Body of pancreas (tissue), 4 donors: ENCODE measurements around the gene AUTS2.

Source experiments
- POLR2A ChIP-seq, 3 donors: fragments of 450-650 bp; IDR thresholded peaks; one replicate each; pipeline ENCODE4 v1.6.1; 2016; ENCODE audit warnings: antibody characterized with exemption in 3 of 3, mild to moderate bottlenecking in 2 of 3
- TF ChIP-seq, protein P1 (sequence below), 7 experiments: fragments of 450-650 bp in 4 of 7; fragments of 200-600 bp in 3 of 7; sonication (generic) in 3 of 7; IDR thresholded peaks; one replicate each; pipeline ENCODE4 v1.5.1; 2016 to 2019; ENCODE audit warnings: antibody characterized with exemption in 7 of 7

DNA sequence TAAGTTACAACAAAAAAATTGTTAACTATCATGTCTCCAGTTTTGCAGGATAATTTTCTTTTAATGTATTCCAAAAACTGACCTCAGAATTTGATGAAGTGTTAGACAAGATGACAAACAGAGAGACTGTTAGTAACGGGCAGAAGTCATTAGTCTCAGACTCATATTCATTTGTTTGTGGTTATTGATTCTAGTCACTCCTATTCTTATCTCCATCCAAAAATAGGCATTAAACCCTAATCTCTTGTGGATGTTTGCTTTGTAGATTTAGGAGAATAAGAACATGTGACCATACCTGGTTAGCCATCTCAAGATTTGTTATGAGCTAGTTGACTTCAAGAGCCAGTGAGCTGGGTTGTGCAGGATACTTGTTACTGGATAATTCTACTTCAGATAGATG lies 261.1 kb downstream of the AUTS2 start:
- TF ChIP-seq, protein P1, sequence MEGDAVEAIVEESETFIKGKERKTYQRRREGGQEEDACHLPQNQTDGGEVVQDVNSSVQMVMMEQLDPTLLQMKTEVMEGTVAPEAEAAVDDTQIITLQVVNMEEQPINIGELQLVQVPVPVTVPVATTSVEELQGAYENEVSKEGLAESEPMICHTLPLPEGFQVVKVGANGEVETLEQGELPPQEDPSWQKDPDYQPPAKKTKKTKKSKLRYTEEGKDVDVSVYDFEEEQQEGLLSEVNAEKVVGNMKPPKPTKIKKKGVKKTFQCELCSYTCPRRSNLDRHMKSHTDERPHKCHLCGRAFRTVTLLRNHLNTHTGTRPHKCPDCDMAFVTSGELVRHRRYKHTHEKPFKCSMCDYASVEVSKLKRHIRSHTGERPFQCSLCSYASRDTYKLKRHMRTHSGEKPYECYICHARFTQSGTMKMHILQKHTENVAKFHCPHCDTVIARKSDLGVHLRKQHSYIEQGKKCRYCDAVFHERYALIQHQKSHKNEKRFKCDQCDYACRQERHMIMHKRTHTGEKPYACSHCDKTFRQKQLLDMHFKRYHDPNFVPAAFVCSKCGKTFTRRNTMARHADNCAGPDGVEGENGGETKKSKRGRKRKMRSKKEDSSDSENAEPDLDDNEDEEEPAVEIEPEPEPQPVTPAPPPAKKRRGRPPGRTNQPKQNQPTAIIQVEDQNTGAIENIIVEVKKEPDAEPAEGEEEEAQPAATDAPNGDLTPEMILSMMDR (IDR thresholded peaks at IDR 0.05): no peak
- no peak for TF ChIP-seq POLR2A (IDR thresholded peaks at IDR 0.05)
